HG03064 (cell line): ENCODE results near the gene UBE2L5.

Source experiments
- ATAC-seq: cut with Tn5 transposase; IDR thresholded peaks from one replicate; pipeline ENCODE4 v1.9.1; 2021; ENCODE audit warnings: low read depth; ENCODE audit not compliant: unreplicated experiment

The UBE2L5 gene

GRCh38 chr13:30403456-30403855 lies 18.8 kb upstream of the UBE2L5 start:
- no peak for ATAC-seq

- no peak for ATAC-seq
Measured at GRCh38 chr13:30404207-30404606, 18.1 kb upstream of the UBE2L5 start.

DNA sequence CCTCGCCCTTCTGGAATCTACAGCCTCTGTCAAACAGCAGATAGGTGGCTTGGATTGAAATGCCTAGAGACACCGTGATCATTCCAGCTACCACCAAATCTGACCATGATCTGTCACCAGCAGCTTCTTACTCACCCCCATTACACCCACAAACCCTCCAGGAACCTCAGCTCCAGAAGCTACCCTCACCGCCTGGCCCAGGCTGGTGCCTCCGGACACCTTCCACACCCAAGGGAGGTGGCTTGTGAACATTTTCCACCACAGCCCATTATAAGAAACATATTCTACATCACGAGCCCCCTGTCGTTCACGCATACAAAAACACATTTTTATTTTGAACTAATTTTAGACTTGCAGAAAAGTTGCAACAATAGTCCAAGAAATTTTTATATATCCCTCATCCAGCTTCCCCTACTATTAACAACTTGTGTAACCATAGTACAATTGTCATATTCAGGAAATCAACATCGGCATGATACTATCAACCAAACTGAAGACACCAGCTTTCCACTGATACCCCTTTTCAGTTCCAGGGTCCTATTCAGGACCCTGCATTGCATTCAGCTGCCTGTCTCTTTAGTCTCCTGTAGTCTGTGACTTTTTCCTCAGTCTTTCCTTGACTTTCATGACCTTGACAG lies 15.4 kb upstream of the UBE2L5 start:
- no peak for ATAC-seq

DNA sequence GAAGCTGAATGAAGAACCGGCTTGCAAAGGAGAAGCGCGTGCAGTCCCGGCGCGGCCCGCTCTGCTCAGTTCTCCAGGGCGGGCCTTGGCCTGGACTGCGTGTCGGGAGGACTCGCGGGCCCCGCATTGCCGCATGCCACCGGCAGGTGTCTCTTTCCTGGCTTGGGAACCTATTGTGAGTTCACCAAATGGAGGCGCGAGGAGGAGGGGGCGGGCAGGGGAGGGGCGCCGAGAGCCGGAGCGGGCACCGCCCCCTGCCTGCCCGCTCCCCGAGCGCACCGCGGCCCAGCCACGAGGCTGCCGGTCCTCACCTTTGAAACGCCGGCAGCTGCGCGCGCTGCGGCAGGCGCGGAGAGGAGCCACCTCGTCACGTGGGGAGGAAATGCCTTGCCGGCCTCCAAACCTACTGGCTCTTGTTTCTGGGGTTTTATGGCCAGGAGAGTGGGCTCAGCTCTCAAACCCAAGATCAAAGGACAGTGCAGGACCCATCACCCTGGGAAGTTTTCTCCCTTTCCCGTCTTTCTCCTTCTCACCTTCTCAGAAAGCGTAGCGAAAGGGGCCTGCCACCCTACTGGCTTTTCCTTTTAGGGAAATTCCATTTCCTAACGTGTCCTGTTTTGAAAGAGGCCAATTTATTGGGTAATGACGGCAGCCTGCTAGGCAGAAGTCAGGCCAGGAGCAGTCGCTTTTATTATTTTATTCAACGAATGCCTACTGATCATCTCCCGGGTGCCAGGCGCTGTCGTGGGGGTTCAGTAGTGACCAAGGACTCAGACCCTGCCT lies 13.8 kb upstream of the UBE2L5 start:
- ATAC-seq: peak; percentile 87

GRCh38 chr13:30409886-30410704 lies 12.2 kb upstream of the UBE2L5 start:
- ATAC-seq: no peak

- ATAC-seq: no peak
Measured at GRCh38 chr13:30410705-30411125, 11.6 kb upstream of the UBE2L5 start.

- no peak for ATAC-seq
Measured at GRCh38 chr13:30412346-30412745, 9.9 kb upstream of the UBE2L5 start.

GRCh38 chr13:30413842-30414241 lies 8.5 kb upstream of the UBE2L5 start:
- no peak for ATAC-seq

DNA sequence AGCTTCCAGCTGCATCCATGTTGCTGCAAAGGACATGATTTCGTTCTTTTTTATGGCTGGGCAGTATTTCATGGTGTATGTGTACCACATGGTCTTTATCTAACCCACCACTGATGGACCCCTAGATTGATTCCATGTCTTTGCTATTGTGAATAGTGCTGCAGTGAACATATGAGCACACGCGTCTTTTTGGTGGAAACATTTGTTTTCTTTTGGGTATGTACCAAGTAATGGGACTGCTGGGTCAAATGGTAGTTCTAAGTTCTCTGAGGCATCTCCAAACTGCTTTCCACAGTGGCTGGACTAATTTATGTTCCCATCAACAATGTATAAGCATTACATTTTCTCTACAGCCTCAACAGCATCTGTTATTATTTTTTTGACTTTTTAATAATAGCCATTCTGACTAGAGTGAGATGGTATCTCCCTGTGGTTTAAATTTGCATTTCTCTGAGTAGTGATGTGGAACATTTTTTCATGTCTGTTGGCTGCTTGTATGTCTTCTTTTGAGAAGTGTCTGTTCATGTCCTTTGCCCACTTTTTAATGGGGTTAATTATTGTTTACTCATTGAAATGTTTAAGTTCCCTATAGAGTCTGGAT lies 6.8 kb upstream of the UBE2L5 start:
- peak; percentile 61 for ATAC-seq

GRCh38 chr13:30416471-30416870 lies 5.8 kb upstream of the UBE2L5 start:
- ATAC-seq: no peak

DNA sequence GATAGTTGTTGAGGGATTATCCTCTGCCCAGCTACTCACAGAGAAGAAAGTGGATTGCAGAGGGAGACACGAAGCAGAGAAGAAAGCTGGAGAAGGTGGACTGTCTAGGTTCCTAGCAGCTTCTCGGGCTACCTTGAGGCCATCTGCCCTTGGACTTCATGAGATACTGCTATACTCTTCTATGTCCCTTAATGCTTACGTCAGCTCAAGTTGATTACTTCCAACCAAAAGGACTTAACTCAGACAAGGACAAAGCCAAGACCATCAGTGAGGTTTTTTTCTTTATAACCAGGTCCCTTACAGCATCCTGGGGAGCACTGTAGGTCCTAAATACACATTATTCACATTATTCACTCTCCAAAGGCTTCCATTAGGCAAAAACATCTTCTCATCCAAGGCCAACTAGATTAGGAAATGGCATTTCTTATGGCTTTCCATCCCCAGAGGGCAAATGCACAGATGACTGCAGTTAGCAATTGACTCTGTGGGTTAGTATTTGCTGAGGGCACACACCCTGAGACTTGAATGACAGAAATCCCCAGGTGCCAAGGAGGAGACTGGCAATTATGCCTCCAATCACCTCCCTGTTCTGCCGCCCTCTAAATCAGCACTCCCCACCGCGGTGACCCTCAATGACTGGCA lies 4.1 kb upstream of the UBE2L5 start:
- no peak for ATAC-seq

- ATAC-seq: no peak
Measured at GRCh38 chr13:30418717-30419459, 3.4 kb upstream of the UBE2L5 start.

DNA sequence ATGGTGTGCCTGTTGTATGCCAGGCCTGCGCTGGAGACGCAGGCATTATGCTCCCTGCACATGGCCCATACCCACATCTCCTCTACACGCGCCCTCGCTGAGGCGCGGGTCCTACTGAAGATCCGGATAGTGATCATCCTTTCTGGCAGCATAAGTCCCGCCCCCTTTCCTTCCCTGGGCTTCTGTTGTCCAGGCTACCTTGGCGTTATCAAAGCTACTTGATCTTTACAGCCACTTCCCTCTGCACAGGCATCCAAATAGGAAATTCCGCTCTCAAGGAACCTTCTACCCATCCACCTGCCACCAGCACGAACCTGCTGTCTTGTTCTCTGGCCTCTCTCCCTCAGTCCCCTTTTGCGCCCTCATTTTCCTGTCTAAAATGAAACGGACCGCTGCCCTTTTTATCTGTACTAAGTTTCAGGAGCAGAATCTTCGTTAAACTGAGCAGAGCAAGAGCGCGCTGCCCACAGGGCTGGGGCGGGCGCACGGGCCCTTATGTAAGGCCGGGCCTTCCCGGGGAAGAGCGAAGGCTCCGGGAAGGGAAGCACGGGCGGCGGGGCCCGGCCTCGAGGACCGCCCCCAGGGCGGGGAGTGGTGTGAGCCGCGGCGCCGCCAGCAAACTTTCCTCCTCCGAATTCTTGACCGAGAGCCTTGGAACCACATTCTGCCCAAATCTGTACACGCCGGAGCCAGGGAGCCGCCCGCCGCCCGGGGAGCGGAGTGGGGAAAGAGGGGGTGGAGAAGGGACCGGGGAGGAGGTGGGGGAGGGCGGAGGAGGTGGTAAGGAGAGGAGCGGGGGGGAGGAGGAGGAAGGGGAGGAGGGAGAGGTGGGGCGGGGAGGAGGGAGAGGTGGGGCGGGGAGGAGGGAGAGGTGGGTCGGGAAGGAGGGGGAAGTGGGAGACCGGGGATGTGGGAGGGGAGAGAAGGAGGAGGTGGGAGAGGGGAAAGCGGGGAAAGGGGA lies 920 bp upstream of the UBE2L5 start:
- ATAC-seq: no peak

GRCh38 chr13:30423891-30424290 lies 1.6 kb downstream of the UBE2L5 start:
- ATAC-seq: no peak

GRCh38 chr13:30429235-30429634 lies 6.9 kb downstream of the UBE2L5 start:
- no peak for ATAC-seq

DNA sequence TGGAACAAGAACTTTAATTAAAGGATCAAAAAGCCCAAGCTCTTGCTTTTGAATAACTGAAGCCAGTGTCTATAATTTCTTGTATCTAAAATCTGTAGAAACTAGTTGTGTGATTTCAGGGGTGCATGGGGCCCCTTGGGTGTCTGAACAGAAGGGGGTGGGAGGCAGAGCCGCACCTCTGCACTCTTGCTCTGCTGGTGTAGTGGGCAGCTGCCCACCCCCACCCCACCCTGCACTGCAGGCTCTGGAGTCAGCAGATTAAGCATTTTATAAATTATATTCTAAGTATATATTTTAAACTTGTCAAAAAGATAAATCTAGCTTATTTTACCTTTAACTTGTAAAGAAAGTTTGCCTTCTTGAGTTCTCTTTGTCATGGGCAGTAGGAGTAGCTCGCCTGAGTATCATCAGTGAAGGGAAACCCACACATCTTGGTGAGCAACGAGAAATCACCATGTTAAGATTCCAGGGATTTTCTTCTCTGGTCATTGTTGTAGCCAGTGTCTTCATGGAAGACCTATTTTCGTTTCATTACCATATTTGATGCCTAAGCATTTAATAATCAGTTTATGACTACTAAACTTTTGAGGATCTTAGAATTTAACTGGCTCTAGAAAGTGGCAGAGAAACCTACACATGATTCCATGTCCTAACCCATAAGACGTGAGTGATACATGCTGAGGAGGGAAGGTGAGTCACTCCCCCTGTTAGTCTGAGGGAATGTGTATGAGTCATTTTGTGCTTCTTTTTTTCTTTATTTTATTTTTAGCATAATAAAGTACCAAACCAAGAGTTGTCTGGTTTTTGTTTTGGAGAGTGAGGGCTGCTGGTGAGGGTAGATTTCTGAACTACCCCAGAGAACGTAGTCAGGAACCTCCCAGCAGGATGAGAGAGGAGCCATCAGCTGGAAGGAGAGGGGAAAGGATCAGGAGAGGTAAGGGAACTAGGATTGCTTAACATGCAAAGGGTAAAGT lies 7.7 kb downstream of the UBE2L5 start:
- peak; percentile 50 for ATAC-seq

- no peak for ATAC-seq
Measured at GRCh38 chr13:30431269-30431940, 9.1 kb downstream of the UBE2L5 start.
